ENCODE measurements around the gene BEST4. TPM values are rescaled to one million over a fixed set of nuclear protein-coding genes. Genes with fewer than 3 reads are reported as not detected.
"Not testable (repeated sequence)": the region's sequence is repeated elsewhere in the genome, so short reads cannot be mapped to it uniquely, and the experiment has no call there.

Gene BEST4
- 0.16 TPM for polyA plus RNA-seq (2013, experiment 1 of 2; ENCODE audit: insufficient read length)
- polyA plus RNA-seq (2013, experiment 2 of 2; ENCODE audit: insufficient read length): 0.12 TPM

DNA sequence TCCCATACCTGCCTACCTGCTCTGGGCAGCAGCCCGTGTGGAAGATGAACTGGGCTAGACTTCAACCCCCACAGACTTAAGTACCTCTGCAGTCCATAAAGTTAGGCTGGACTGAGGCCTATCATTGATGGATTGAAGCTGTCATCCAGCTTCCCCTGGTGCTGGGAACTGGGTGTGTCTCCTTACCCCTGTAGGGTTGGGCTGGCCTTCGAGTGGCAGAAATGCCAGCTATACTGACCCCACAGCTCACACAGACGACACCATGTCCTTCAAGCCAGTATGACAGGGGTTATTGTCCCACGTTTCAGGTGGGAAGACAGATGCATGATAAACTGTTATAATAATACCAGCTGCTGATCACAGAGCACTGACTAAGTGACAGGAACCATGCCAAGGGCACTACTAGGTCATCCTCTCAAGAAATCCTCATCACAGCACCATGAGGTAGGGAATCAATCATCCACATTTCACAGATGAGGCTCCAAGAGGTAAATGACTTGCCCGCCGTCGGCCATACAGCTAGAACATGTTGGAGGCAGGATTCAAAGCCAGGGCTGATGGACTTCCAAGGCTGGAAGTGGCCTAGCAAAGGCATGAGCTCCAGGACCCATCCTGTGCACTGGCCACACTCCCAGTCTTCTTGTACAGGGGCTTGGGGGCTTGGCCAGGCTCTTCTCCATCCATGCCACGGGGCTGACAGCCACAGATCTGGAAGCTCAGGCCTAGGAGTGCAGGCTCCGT is at the start of gene BEST4:
Gene BEST4 (minus strand): TSS at position 51 of the 741 bp plus-strand sequence. CDS start 465 bp downstream, outside the sequence.
- DNase-seq: no peak

DNA sequence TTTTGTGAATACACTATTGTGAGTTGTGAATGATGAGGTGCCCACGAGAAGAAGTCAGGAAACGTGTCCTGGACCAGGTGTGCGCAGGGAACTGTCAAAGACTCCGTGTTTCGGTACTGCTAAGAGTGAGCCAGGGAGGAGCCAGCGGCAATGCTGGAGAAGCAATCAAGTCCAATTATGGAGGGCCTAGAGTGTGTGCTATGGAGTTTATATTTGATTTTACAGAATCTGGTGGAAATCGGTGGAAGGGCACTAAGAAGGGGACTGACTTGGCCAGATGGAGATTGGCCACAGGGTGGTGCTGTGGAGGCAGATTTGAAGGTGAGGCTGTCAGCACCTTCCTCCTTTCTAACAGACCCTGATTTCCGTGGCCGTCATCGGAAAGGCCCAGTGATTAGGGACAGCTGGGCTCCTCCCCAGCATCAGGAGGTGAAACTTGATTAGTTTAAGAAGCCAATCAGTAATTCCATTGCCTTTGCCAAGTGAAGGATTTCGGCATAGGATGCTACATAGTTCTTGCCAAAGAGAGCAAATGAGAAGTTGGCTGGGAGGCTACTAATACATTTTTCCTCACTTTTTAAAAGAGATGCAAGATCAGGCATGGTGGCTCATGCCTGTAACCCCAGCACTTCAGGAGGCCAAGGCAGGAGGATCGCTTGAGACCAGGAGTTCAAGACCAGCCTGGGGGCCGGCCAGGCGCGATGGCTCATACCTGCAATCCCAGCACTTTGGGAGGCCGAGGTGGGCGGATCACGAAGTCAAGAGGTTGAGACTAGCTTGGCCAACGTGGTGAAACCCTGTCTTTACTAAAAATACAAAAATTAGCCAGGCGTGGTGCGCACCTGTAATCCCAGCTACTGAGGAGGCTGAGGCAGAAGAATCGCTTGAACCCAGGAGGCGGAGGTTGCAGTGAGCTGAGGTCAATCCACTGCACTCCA is 48.0 kb upstream of the BEST4 start:
- peak; percentile 73 for DNase-seq

DNA sequence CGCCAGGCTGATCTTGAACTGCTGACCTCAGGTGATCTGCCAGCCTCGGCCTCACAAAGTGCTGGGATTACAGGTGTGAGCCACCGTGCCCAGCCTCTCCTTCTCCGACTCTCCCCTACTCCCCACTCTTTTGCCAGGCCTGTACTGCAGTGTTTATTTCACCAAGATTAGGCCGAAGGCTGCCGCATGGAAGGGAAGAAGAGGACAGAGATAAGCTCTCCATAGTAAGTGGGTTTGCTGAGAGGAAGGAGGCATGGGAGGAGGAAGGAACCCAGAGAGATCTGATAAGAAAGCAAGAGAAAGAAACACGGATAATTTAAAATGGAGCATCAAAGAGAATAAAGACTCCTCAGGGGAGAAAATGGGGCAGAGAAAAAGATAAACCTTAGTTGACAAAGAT is 46.4 kb upstream of the BEST4 start:
- no peak for DNase-seq

DNA sequence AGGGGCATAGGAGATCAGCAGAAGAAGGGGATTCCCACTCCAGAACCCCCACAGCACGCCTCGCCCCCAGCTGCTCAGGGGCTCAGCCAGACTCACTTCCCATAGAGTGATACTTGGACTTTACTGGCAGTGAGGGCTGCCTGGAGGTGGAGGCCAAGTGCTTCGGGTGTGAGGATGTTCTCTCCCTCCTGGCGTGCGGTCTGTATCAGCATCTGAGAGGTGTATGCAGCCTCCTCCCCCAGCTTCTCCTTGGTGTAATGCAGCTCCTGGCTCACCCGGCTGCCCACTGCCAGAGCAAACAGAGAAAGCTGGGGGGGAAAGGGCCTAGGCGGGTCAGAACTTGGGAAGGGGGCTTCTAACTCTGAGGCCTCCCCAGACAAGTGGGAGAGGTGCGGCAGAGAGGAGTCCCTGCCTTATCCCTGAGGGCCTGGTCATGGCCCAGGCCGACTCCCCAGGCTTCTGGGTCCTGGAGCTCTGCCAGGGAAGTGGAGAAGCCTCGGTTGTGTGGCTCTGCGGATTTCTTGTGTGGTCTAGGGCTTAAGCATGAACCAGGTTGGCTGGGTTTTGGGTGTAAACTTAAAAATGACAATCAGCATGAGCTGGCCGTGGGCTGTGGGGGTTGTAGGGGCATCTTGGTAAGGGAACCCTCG is 44.2 kb upstream of the BEST4 start:
- no peak for DNase-seq

DNA sequence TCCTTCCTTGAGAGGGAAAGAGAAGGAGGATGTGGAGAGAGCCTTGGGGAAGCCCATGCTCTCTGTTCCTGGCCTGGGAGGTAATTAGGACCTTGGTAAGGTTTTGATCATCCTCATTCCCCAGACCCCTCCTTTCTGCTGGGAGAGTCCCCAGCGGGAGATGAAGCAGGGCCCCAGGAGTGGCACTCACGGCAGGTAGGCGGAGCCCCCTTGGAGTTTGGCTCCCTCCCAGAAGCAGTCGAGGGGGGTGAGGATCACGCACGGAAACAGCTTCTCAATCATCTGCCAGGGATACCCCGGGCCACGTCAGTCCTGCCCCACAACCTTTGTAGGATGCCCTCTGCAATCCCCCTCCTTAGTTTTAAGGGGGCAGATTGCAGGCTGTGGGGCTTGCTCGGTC is 43.5 kb upstream of the BEST4 start:
- DNase-seq: no peak

DNA sequence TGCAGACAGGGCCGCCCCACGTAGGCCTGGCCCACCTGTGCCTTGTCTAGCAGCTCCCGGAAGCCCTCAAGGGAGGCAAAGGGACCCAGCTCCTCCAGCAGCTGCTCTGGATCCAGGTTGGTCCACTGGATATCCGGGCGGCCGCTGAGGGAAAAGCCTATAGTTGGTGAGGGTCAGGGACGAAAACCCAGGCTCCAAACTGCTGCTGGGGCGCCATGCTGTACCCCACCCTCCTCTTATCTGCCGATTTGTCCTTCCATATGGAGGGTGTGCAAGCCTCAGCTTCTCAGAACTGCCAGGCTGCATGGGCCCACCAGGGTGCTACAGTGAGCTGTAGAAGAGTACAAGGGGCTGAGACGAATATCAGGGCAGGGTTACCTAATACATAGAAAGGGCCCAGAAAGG is 42.9 kb upstream of the BEST4 start:
- DNase-seq: no peak

DNA sequence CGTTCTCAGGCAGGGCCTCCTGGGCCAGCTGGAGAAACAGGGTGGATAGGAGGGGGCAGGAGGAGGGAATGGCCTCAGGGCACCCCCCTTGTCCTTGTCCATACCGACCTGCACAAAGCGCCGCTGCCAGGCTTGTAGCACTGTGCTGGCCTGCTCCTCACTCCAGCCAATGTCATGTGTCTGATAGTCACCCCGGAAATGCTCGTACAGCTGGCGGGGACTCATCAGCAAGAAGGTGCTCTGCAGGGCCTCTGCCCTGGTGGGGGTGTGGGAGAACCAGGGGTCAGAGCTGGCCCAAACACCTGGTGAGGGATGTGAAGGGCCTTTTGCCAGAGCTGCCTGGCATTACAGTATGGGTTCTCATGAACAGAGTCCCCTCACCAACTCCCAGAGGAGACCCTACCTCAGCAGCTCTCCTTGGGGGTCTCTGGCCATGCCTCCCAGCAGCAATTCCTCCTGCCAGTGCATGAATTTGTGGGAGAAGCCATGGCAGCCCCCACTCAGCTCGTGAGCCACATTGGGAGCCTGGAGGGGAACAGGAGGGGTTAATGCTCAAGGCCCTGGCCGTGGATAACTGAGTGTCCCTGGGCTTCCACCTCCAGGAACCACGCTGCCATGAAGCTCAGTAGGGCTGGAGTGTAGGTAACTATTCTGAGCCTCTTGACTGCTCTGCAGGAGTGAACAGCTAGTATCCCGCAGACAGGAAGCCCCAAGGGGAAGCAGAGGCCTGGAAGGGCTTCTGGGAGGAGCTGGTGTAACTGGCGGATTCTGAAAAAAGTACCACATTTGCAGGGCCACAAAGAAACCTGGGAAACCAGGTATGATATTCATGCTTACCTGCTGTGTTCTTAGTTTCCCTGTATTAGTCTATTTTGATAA is 41.8 kb upstream of the BEST4 start:
- no peak for DNase-seq

DNA sequence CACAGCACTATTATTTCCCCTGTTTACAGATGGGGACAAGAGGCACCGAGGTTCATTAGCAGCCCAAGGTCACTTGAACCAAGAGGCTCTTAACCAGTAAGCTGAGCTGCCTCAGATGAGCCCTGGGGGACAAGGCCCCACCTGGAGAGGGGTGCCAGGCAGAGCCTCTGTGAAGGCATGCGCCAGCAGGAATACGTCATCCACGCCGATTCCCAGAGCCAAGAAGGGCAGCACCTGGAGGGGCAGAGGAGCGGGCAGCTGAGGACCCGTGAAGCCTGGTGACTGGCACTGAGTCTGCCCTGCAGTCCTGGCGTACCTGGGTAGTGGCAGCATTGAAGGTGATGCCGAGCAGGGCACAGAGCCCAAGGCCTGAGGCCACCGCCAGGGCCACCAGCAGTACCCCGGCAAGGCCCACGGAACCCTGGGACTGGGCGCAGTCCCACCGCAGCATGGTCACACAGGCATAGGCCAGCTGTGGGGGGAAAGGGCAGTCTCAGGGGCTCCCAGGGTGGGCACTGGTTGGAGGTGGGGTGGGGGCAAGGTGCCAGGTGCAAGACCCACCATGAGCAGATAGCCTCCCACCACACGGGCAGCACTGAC is 41.0 kb upstream of the BEST4 start:
- DNase-seq: no peak

DNA sequence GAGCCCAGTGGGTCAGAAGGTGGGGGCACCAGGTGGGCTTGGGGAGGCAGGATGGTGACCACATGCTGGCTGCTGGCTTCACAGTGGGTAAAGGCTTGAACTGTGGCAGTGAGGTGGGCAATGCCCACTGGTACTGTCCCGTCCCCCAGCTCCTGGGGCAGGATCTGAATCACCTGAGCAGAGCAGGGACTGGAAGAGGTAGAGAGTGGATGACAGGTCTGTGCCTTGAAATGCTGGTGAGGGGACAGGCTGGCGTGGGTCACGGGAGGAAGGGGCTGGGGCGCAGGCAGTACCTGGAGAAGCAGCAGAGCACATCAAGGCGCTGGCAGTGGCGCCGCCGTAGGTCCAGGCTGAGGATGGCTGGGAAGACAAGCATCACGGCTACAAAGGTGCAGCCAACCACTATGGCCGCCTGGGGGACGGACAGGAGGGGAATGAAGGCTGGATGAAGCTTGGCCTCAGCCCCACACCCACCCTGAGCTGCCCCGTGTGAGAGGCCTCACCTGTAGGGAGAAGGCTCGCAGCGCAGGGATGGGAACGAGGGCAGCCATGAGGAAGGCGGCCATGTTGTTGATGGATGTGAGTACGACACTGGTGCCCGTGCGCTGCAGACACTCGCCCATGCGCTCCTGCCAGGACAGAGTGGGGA is 40.2 kb upstream of the BEST4 start:
- DNase-seq: no peak

DNA sequence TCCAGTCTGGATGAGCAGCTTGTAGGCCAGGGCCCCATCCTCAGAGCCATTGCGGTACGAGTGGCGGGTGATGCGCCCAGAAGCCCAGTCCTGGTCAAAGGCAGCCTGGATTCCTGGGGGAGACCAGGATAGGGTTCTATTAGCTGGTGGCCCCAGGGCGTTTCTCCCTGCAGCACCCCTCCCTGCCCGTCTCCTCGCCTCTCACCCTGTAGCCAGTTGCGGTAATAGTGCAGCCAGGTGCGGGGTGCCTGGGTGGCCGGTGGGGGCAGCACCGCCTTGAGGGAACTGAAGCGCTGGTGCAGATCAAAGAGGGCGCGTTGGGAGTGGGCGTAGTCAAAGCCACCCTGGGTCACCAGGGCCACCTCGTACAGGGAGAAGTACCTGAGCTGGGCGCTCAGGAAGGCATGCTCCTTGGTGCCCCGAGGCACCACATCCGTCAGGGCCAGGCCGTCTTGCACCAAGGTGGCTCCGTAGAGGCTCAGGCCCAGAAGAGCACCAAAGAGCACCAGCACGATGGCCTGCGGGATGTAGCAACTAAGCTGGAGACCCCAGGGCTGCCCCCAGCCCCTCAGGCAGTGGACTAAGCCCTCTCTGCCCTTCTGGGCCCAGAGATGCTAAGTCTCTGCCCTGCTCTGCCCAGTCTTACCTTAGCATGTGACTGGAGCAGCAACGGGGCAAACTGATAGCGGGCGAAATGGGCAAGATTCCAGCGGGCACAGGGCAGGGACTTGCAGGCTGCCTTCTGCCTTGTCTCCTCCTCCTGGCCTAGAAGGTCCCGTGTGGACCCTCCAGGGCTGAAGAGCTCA is 39.4 kb upstream of the BEST4 start:
- no peak for DNase-seq

DNA sequence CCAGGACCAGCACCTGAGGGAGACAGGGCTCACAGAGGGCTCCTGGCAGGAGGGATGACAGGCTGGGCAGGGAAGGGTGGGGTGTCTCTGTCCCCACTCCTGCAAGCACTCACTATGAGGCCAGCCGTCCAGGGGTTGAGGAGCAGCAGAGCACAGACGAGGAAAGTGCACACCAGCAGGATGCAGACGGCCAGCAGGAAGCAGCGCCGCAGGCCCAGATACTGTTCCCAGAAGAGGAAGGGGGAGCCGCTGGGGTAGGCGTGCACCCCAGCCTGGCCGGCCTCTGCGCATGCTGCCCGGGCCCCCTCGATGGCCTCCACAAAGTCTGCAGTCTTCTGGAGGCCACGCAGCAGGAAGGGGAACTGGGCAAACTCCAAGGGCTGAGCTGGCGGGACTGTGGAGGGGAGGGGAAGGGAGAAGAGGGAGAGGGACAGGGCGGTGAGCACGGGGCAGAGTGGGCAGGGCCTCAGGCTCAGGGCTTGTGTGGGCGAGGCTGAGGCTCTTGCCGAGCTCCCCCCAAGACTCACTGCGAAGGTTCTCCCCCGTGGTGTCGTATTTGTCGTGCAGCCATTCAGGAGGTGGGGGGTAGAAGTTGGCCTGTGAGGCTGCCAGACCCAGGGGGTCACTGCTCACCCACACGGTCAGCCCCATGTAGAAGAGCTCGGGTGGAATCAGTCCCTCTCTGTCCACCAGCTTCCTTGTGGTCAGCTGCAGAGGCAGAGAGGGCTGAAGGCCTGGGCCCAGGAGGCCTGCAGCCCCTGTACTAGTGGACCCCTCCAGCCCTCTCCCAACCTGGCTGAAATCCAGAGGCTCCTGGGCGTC is 38.6 kb upstream of the BEST4 start:
- no peak for DNase-seq

DNA sequence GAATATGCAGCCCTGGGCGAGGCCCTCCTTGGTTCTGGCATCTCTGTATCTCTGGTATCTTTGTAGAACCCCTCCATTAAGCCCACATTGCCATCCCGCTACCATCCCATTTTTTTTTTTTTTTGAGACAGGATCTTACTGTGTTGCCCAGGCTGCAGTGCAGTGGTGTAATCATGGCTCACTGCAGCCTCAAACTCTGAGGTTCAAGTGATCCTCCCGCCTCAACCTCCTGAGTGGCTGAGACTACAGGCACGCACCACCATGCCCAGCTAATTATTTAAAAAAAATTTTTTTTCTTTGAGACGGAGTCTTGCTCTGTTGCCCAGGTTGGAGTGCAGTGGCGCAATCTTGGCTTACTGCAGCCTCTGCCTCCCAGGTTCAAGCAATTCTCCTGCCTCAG is 36.4 kb upstream of the BEST4 start:
- DNase-seq: not testable (repeated sequence)

DNA sequence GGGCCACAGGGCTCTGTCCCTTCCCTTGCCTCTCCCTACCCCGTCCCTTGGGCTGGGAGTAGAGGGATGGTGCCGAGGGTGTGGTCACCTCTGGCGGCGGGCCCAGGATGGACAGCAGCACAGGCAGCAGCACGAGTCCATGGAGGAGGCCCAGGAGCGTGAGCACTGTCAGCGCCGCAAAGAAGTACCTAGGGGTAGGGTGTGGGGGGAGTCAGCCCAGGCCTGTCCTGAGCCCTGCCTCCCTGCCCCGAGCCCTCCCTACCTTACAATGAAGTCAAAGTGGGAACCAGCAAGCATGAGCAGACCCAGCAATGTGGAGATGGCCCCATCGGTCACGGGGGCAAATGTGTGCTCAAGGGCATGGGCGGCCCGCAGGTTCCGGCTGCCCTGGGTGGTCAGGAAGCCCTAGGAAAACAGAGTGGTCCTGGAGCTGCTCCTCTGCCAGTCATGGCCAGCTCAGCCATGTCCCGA is 35.0 kb upstream of the BEST4 start:
- DNase-seq: no peak

DNA sequence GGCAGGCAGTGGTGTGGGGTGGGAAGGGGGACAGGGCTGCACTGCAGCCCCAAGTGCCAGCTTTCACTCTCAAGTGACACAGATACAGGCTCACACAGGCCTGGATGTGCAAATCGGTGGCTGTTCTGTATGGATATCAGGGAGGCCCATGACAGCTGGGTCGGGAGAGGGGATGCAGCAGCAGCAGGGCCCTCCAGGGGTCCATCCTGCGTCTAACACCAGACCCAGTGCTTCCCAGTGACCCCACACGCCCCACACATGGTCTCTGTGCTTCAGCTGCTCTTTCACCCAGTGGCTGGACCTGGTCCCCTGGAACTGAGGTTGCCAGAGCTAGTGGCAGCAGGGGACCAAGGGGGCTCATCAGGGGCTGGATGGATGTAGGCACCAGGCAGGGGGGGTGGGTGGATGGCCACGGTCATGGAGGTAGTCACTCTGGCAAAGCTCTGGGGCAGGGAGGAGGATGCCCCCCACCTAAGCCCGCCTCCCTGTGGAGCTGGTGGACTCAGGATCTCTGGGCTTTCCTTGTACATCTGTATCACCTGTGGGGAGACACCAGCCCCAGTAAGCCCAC is 34.2 kb upstream of the BEST4 start:
- DNase-seq: no peak

DNA sequence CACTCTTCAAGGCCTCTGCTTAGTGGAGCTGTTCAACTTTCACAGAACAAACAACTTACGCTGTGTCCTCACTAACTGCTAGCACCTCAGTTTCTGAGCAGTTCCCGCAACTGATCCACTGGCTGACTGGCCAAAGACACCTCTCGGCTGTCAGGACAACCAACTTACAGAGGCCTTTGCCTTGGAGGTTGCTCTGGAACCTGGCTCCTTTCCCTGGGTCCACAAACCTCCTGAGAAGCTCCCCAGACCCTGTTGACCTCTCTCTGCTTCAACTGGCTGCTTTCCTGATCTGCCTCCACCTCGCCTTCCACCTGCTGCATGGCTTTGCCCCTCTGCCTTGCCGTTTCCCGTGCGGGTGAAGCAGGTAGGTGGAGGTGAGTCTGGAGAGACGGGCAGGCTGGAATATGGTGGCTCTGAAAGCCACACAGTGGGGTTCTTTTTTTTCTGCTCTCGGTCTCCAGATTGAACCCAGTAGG is 33.3 kb upstream of the BEST4 start:
- no peak for DNase-seq

DNA sequence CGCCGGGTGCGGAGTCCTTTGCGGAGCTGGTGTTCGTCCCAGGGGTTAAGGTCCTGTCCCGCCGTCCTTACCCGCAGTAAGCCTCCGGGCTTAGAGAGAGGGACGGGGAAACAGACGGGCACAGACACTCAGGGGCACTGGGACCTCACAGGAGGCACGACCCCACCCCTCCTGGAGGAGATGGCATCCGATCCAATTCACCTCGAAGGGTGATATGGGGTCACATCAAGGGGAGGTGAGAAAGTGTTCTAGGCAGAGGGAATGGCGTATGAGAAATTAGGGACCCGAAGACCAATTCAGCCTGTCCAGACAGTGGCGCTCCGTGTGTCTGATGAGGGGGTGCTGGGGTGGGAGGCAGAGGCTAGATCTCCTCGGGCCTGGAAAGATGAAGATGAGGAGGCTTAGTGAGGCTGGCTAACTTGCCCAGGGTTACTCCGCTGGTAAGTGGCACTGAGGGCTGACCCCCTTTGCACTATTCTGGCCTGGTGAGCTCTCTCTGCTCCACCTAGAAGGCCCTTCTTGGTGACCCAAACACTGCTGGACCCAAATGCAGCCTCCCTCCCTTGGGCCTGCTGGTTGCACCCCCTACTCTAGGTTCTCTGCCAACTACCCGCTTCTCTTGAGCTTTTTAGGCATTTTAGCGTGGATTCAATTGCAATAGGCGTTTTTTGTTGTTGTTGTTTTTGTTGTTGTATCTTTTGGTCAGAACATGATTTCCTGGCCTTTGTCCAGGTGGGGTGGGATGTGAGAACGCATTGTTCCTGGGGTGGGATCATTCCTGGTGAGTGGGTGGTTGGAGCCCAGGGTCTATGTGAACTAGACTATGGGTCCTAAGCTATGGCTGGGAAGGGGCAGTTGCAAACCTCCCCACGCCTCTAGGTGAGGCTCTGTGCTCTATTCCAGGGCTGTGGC is 32.6 kb upstream of the BEST4 start:
- no peak for DNase-seq

DNA sequence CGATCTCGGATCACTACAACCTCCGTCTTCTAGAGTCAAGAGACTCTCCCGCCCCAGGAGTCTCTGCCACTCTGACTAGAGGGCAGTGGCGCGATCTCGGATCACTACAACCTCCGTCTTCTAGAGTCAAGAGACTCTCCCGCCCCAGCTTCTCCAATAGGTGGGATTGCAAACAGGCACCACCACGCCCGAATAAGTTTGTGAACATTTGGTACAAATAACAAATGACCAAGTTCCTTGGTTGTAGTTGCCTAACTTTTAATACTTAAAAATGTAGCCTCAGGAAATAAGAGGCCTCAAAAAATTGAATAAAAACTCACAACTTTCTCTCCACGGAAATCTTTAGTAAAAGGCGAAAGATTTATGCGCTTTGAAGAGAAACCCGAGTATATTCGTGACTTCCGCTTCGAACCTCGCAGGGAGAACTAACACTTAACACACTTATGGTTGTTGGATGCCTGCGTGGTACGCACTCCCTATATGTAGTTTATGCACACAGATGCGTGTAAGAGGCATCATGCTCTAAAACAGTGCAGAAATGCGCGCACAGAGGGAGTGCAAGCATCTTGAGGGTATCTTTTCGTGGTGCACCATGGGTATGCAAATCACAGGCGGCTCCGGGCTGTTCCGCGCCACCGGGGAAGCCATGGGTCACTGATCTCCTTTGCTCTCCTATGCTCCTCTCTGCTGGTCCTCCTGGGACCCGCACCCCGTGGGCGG is 31.8 kb upstream of the BEST4 start:
- DNase-seq: peak; percentile 97
